CD4-positive, alpha-beta T cell treated with Interleukin-4 for 1 hour (primary cell): ENCODE results near the gene H3-3A.

Experiments
- DNase-seq, 2 donors: peaks; one replicate each; pipeline ENCODE4 v3.0.0-alpha.2; 2020 to 2022

Gene H3-3A

DNA sequence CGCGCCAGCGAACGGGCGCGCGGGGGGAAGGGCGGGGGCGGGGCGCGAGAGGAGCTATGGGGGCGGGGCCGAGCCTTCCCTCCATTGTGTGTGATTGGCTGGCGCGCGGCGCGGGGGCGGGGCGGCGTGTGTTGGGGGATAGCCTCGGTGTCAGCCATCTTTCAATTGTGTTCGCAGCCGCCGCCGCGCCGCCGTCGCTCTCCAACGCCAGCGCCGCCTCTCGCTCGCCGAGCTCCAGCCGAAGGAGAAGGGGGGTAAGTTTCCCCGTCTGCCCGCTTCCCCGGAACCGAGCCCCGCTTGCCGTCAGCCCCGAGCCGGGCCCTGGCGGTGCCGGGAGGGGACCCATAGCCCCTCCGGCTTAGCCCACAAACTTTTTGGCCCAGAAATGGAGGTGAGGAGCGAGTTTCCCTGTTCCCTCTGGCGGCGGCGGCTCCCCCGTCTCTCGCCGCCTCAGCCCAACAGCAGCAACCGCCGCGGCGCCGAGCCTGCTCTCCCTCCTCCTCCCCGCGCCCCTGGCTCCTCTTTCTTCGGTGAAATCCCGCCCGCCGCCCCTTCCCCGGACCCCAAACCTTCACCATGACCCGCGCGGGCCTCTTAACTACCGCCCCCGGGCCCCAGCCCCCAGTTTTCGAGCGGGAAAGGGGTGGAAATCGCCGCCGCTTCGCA, at the start of gene H3-3A:
Gene H3-3A (plus strand): TSS at position 159 of the 666 bp plus-strand sequence. CDS start 1,636 bp downstream, outside the sequence.
- peak; percentile 97 to 98 for DNase-seq

DNA sequence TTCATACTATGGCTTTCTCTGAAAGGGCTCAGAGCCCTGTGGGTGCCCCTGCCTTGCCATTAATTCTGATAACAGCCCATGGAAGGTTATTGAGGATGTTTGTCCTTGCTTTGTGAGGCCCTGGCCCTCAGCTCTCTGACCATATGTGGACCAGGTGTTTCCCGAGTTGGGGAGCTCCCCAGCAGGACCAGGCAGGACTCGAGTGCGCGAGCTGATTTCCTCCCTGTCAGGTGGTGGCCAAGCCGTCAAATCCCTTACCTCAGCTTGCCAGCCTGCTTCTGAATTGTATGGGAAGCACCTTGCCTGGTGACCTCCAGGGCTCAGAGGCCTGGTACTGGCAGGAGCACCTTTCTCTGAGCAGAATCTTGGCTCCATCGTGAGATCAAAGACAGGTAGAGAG, 45.4 kb upstream of the H3-3A start:
- DNase-seq, result no peak

DNA sequence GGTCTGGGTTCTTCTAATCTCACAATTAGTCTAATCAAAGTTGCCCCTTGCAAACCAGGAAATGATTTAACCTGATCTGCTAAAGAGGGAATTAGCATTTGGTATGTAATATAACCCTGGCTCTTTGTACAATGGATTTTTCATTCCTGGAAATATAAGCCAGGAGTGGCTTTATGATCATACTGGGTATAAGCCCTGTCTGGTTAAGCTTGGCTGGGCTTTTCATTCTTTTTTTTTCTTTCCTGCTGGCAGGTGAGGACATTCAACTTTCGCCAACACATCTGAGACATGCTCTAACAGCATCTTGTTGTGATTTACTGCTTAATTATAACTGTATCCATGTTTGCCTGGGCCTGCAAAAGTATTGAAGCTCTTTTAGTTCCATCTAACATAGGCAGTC, 42.9 kb upstream of the H3-3A start:
- DNase-seq, result no peak

DNA sequence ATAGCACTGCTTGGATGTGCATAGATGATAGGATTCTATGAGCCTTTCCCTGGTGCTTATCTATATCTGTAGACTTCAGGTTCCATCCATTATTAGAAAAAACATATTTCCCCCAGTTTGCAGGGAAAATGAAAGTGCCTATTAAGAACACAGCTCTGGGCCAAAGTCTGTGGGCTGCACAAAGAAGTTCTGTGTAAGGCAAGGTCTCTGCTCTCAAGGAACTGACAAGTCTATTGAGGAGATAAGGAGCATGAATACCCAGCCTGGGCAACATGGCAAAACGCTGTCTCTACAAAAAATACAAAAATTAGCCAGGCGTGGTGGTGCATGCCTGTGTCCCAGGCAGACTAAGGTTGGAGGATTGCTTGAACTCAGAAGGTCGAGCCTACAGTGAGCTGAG, 41.1 kb upstream of the H3-3A start:
- no peak for DNase-seq

DNA sequence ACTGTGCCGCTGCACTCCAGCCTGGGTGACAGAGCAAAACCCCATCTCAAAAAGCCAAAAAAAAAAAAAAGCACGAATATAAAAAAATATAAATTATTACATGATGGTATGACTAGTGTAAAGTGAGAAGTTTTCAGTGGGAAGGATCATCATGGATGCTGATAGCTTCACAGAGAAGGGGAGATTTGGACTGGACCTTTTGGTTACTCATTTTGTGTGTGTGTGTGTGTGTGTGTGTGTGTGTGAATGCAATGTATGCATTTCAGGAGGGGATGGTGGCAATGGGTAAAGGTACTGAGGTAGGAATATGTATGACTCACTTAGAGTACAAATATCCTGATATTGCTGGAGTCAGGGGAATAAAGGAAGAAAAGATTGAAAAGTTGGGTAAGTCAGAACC, 40.7 kb upstream of the H3-3A start:
- DNase-seq, result no peak

DNA sequence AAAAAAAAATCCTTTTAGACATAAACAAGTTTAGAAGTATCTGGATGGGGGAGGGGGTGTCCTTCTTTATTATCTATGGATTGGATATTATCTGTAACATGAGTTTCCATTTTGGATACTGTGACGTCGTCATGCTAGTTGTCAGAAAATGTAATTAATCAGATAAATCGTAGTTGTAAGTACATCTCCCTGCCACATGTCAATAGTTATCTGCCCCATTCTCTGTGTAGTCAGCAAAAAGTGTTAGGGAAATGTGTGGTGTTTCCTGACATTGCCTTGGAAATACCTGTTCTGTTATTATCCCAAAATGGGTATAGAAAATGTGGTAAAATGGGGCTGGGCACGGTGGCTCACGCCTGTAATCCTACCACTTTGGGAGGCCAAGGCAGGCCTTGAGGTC, 38.8 kb upstream of the H3-3A start:
- no peak for DNase-seq

DNA sequence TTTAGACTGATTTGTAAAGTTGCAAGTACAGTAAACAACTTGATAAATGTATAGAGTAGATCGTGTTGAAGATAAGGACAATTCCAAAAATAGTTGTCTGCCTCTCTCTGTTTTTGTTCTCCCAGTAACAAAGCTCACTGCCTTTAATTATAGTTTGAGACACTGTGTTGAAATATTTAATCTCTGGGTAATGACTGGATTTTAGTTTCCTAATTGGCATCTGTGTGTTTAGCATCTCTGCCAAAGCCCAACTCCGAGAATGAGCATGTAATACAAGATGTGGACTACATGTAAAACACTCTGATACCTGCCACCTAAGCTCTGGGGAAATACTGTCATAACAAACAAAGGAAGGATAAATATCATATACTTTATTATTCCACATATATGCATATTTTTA, 35.7 kb upstream of the H3-3A start:
- DNase-seq, result no peak

DNA sequence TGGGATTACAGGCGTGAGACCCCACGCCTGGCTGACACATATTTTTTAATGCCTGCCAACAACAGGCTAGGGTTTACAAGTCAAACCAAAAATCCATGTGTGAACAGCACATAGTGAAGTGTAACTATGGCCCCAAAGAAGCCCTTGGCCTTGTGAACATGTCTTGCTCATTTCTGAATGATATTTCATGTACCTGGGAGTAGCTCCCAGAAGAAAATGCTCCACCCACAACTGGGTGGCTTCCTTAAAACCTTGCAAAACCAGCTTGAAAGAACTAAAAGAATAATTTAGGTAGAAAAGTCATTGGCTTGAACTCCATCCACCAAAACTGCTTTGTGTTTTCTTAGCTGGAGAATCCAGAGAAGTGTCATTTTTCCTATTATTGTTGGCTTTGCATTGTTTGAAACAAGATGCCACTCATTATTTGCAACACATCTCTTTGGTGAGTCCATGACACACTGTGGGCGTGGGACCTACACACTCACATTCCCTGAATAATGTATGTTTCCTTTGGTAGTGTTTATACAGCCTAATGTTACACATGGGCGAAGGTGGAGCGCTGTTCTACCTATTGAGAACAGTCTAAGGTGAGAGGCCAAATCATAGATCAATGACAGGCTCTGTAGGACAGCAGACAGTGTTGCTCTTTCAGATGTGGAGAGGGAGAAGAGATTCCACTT, 34.8 kb upstream of the H3-3A start:
- DNase-seq, result no peak

DNA sequence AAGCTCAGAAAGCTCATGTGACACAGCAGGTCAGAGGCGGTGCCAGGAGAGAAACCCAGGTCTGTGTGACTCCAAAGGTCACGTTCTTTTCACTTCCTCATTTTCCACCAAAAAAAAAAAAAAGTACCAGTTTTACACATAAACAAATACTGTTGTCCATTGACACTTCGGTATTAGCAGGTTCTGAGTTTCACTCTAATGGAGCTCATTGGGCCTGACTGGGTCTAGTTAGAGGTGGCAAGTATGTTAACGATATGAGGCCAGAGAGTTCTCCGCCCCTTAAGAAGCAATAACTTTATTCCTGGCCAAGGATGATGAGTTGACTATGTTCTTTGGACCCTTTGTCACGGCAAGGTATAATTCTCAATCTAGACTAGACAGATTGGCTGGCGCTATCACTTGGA, 33.4 kb upstream of the H3-3A start:
- DNase-seq, result peak in 1 of 2 donors; percentile 74

DNA sequence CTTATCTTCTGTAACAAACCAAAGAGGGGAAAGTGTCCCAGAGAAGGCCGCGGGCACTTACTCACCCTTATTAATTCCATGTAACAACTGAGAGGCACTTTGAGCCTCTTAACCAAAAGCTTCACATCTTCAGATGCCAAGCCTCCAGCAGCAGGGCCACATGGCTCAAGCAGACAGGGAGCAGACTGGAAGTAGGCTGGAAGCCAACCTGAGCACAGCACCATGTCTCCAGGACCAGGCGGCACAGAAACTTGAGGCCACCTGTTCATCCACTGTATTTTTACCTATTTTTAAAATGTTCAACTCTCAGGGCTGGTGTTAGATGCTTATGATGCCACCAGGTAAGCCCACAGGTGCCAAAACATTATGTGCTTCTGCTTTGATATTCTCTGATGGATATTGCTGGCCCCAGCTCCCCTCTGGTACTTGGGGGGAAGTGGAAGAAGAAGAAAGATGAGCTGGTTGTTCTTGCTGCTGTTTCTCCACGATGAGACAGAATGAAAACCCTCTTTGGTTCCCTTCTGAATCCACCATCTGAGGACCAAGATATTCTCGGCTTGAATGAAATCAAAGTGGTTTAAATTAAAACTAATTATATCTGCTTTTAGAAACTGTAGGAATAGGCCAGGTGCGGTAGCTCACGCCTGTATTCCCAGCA, 32.8 kb upstream of the H3-3A start:
- DNase-seq, result no peak

DNA sequence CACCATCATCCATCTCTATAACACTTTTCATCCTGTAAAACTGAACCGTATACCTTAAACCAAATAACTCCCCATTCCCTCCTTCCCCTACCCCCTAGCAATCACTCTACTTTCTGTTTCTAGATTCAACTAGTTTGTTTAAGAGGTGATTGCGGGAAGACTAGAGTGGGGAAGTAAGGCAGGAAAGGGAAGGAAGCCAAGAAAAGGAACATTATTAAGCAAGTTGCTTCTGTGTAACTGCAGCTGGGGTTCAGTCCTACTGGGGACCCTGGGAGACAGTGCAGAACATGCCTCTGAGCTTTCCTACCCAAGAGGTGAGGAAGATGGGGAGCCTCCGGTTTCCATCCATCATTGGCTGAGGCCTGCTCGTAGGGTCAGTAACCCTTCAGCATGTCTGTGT, 28.9 kb upstream of the H3-3A start:
- no peak for DNase-seq

DNA sequence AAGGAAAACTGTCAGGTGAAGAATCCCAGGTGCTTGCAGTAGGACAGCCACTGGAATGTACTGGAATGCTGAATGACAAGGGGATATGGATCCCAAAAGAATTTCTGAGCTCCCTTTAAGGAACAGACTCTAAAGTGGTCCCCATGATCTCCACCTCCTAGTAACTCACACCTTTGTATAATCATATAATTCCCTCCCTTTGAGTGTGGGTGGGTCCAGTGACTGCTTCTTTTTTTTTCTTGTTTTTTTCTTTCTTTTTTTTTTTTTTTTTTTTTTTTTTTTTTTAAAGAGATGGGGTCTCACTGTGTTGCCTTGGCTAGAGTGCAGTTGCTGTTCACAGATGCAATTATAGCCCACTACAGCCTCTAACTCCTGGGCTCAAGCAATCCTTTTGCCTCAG, 28.5 kb upstream of the H3-3A start:
- DNase-seq, result no peak

DNA sequence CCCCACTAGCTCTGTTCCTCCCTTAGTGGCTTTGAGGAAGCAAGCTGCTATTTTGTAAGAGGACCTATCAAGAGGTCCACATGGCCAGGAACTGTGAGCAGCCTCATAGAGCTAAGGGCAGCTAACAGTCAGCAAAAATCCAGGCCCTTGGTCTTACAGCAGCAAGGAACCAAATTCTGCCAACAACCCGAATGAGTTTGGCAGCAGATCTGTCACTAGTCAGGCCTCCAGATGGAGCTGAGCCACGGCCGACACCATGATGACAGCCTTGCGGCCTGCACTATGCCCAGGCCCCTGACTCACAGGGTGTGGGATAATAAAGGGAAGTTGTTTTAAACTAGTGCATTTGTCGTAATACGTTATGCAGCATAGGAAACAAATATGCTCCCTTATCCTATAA, 28.0 kb upstream of the H3-3A start:
- peak; percentile 31 to 81 for DNase-seq

DNA sequence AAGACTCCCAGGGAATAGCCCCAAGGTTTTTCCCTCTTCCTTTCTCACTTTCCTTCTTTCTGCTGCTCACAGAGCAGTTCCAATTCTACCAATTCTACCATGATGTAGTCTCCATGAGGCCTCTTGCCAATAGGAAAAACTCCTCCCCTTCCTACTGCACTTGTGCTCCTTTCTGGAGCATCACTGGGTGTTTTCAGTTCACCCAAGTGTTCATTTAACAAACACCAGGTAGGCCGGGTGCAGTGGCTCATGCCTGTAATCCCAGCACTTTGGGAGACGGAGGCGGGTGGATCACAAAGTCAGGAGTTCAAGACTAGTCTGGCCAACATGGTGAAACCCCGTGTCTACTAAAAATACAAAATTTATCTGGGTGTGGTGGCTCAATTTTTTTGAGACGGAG, 26.6 kb upstream of the H3-3A start:
- no peak for DNase-seq

DNA sequence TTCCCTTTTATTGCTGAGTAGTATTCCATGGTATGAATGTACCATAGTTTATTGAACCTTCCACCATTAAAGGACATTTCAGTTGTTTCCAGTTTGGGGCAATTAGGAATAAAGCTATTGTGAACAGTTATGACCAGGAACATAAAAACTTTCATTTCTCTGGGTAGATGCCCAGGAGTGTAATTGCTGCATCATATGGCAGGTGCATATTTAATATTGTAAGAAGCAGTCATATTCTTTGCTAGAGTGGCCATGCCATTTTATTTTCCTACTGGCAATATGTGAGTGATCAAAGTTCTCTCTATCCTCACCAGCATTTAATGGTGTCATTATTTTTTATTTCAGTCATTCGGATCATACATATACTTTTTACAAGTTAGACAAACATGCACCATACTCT, 23.9 kb upstream of the H3-3A start:
- no peak for DNase-seq

DNA sequence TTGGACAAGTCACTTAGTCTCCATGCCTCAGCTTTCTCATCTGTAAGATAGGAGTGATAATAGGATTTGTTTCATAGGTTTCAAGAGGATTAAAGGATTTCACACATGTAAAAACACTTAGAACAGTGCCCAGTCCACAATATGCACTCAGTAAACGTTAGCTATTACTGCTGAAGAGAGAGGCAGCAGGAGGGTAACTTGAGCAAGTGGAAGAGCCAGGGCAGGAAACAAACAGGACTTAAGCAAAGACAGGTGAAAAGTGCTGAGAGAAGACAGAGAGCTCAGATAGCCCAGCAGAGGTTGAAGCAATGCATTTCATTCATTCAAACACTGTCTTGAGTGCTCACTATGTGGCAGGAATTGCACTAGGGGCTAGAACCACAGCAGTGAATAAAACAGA, 21.1 kb upstream of the H3-3A start:
- no peak for DNase-seq

DNA sequence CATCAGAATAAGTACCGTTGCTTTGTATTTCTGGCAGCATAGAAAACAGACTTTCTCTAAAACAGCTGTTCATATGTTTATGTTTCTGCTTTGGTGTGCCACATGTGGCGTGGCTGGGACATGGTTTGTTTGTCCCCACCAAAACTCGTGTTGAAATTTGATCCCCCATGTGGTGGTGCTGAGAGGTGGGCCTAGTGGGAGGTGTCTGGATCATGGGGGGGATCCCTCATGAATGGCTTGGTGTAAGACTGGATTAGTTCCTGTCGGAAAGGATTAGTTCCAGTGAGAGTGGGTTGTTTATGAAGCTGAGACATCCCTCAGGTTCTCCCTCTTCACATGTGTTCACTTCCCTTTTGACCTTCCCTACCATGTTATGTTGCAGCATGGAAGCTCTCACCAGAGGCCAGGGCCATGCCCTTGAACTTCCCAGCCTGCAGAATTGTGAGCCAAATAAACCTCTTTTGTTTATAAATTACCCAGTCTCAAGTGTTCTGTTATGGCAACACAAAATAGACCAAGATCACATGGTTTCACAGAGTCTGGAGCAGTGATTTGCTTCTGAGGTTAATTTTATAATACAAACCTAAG, 17.9 kb upstream of the H3-3A start:
- no peak for DNase-seq

DNA sequence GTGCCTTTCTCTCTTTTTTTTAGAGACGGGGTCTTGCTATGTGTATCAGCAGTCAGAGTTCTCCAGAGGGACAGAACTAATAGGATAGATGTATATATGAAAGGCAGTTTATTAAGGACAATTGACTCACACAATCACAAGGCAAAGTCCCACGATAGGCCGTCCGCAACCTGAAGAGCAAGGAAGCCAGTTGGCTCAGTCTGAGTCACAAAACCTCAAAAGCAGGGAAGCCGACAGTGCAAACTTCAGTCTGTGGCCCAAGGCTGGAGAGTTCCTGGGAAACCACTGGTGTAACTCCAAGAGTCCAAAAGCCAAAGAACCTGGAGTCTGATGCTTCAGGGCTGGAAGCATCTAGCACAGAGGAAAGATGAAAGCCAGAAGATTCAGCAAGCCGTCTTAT, 16.3 kb upstream of the H3-3A start:
- DNase-seq, result no peak

DNA sequence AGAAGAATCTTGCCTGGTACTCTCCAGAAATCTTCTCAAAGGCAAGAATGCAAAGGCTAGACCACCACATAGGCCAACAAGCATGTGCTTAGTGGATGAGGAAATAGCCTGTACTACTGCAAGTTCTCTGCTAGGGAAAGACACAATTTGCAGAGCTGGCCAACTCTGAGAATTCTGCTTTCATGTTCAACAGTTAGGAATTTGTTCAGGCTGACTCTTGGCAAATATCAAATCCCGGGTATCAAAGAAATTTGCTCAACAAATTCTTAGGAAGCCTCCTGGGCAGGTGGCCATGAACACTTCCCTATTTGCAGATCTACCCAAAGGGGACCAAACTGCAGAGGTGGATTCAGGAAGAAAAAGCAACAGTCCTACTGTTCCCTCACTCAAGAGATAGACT, 15.0 kb upstream of the H3-3A start:
- no peak for DNase-seq

DNA sequence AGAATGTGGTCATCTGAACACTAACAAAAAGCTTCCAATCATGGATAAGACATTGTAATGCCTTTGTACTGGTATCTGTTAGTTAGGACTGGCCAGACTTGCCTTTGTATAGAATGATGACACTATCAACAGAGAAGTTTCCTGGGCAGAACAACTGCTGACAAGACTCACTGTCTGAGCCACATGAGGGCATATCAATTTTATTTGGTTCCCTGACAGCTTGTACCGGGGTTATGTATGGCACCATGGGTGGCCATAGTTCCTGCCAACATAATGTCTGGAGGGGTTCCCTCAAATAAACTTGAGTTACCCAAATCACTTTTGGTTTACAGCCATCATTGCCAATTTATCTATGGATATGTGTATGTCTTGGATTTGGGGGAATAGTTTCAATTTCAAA, 13.6 kb upstream of the H3-3A start:
- no peak for DNase-seq

DNA sequence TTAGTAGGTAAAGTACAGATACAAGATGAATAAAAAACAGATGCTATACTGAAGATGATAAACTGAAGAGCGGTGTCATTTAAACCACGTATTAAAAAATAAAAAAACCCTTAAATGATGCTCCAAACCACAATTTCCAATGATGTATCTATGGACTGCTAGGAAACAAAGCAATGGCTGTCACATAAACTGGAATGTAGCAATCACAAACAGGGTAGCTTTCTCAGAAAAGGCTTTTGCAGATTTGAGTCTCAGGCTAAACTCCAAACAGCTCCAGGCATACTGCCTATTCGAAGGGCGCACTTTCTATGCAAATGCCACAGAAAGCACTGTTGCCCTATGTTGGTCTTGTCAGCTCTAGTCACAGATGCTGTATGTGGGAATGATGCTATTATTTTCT, 12.4 kb upstream of the H3-3A start:
- no peak for DNase-seq

DNA sequence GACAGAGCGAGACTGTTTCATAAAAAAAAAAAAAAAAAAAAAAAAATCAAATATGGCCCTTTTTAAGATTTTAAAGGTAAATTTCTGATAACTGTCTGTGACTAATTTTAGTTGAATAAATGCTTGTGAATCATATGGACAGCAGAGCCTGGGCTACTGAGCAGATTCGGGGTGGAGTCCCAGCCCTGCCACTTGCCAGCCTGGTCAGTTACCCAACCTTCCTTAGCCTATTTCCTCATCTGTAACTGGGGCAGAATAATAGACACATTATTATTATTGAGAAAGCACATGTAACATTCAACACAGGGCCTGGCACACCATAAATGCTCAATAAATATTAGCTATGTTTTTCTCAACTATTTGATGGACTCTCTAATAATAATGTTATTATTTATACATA, 11.2 kb upstream of the H3-3A start:
- DNase-seq, result peak in 1 of 2 donors; percentile 51

DNA sequence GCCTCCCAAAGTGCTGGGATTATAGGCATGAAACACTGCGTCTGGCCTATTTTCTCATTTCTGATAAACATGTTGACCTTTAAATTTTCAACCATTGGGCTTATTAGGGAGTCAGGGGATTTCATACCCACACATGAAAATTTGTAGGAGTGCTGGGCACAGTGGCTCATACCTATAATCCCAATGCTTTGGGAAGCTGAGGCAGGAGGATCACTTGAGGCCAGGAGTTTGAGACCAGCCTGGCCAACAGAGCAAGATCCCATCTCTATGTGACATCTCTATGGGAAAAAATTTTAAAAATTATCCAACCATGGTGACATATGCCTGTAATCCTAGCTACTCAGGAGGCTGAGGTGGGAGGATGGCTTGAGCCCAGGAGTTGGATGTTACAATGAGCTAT, 10.5 kb upstream of the H3-3A start:
- no peak for DNase-seq
